ENCODE measurements around the gene ATXN2L.

ATXN2L gene

GRCh38 chr16:28882551-28883160, 59.9 kb downstream of the ATXN2L start:
- DNase-seq, result no peak
- H3K27ac Mint-ChIP-seq, result no peak overlapping the region
- peaks cover 21% of the 10 kb centered on the region for H3K4me1 Mint-ChIP-seq
- H3K27me3 Mint-ChIP-seq, result peaks cover 10% of the 10 kb centered on the region
- H3K9me3 Mint-ChIP-seq, result no peaks in the 10 kb centered on the region
- no peaks in the 10 kb centered on the region for H3K36me3 Mint-ChIP-seq (ENCODE audit: low read depth)
- no peak for ATAC-seq
- H3K4me3 Mint-ChIP-seq, result no peak overlapping the region

DNA sequence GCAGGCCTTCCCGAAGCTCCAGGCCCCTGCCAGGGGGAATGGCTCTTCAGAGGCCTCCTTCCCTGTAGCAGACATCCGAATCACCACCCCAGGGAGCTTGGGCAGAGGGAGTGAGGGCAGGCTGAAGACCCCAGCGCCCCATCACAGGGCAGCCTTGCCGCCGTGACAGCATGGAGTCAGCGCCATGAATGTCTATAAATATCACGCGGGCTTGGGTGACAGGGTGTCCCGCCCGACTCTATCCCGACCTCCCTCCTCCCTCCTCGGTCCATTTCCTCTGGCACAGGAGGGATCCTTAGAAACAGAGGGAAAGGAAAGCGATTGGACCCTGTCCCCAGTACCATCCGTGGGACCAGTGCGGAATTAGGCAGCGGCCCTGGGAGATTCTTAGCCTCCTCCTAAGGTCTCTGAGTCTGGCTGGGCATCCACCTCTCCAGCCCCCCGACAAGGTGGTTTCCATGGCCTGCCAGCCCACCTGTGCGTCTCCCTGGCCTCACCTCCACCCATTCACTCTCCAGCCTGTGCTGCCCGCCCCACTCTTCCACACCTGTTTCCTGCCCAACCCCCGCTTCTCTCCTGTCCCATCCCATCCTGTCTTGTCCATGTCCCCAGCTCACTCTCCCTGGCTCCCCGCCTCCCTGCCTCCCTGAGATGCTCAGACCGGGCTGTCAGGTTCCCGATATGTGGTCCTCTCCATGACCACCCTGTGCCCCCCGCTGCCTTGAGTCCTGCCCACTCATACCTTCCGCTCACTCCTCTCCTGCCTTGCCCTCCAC, 60.6 kb downstream of the ATXN2L start:
- ATAC-seq (no peak), DNase-seq (no peak)
- Mint-ChIP-seq H3K9me3 (no peaks in the 10 kb centered on the region), H3K27me3 (peaks cover 10% of the 10 kb centered on the region), H3K27ac (no peak overlapping the region), H3K4me3 (no peak overlapping the region), H3K4me1 (peaks cover 21% of the 10 kb centered on the region), H3K36me3 (ENCODE audit: low read depth) (no peaks in the 10 kb centered on the region)

GRCh38 chr16:28884045-28884444, 61.2 kb downstream of the ATXN2L start:
- Mint-ChIP-seq H3K27ac (no peak overlapping the region), H3K4me3 (no peak overlapping the region), H3K4me1 (peaks cover 16% of the 10 kb centered on the region), H3K9me3 (no peaks in the 10 kb centered on the region), H3K36me3 (ENCODE audit: low read depth) (no peaks in the 10 kb centered on the region), H3K27me3 (peaks cover 10% of the 10 kb centered on the region)
- no peak for ATAC-seq
- DNase-seq, result no peak

All from activated naive CD8-positive, alpha-beta T cell treated with anti-CD3 and anti-CD28 coated beads, Interleukin-2, amount 50 U/mL, for 24 hours (primary cell).